ENCODE measurements around the gene SLIT3.

The SLIT3 gene

DNA sequence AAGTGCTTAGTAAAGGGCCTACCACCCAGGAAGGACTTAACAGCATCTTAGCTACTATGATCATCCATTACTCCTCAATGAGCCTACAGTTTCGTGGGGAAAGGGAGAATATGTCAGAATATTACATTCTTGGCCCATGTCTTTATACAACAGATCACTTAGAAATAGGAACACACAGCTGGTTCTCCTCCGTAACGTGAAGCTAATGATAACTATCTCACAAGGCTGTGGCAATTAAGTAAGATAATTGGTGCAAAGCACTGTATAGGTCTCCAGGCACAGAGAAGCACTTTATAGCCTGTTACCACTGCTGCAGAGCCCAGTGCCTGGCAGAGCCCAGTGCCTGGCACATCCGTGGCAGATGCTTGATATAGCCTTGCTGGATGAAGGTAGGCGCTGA, 347.6 kb downstream of the SLIT3 start:
- no peak for DNase-seq (ENCODE audit: low read depth)

DNA sequence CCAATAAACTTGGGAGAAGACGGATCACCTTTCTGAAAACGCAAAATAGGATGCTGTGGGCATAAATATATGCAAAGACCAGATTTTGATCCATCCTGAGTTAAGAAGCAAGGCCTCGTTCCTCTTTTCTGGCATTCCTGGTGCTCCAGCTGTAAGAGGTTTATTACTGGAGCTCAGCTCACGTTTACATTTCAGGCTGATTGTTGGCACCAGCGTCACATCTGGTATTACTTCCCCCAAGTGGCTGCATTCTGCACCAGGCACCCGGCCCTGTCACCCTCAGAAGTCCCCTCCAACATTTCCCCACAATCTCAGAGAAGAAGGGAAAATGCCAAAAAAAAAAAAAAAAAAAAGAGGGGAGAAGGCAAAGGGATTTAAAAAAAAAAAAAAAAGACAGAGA, 348.7 kb downstream of the SLIT3 start:
- DNase-seq (ENCODE audit: low read depth), result no peak

DNA sequence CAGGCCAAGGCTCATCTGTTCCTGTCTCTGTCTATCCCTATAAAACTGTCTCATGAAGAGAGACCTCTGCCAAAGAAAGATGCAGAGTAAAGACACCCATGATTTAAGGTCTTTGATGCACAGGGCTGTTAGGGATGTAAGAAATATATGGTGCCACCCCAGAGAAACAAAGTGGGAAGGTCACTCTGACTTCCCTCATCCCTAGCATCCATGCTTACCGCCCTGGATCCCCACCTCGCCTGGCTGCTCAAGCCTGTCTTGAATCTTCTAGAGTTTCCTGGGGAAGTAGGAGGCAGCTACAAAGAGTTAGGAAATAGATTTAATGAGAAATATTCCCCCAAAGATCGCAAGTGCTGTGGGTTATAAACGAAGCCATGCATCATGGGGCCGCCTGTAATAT, 349.2 kb downstream of the SLIT3 start:
- DNase-seq (ENCODE audit: low read depth), result no peak

DNA sequence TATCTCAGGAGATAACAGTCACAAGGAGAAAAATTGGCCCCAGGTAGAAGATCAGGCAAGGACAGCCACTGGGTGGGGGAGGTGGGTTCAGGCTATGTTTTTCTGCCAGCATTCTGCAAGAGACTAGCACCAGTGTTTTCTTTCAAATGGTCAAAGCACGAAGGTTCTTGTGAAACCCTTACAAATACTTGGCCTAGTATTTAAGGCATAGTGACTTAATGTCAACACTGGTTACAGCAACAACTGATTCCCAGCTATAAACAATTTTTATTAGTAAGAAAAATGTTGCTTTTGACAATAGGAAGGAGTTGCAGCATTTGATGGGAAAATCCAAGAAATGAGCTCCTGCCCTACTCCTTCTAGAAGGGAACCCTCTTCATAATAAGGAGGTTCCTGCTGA, 349.6 kb downstream of the SLIT3 start:
- DNase-seq (ENCODE audit: low read depth), result no peak

DNA sequence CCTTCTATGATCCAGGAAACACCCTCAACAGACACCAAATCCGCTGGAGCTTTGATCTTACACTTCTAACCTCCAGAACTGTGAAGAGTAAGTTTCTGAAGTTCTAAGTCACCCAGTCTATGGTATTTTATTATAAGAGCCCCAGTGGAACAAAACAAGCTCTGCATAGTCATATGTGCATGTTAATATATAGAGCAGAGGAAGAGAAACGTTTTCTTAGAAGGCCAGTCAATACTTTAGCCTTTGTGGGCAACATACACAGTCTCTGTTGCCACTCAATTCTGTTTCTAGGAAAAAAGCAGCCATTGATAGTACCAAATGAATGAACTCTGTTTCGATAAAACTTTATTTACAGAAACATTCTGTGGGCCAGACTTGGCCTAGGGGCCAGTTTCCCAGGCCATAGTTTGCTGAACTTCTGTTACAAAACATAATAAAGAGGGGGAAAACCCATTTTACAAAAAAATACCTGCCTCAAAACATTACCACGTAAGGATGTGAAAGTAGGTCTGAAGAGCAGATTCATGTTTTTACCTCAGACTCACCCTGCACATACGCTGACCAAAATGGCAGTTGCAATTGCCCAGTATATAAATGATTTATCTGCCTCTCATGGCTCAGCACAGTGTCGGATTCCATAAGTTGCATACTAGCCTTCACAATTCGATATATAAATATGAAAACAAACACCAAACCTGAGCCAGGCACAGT, 350.5 kb downstream of the SLIT3 start:
- no peak for DNase-seq (ENCODE audit: low read depth)

DNA sequence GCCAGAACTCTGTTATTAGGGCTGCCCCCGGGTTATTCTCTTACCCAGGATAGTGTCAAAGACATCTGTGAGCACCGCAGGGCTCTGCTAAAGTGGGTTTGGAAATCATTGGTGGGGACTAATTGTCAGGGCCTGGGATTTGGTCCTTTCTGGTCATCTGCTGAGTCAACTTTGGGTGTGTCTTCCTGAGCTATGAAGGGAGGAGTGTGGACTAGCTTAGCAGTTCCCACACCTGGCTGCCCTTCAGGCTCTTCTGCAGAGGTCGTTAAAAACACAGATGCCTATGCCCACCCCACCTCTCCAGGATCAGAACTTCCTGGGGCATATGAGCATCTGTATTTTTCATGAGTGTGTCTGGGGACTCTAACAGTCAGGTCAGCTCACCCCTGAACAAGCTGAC, 352.2 kb downstream of the SLIT3 start:
- no peak for DNase-seq (ENCODE audit: low read depth)

DNA sequence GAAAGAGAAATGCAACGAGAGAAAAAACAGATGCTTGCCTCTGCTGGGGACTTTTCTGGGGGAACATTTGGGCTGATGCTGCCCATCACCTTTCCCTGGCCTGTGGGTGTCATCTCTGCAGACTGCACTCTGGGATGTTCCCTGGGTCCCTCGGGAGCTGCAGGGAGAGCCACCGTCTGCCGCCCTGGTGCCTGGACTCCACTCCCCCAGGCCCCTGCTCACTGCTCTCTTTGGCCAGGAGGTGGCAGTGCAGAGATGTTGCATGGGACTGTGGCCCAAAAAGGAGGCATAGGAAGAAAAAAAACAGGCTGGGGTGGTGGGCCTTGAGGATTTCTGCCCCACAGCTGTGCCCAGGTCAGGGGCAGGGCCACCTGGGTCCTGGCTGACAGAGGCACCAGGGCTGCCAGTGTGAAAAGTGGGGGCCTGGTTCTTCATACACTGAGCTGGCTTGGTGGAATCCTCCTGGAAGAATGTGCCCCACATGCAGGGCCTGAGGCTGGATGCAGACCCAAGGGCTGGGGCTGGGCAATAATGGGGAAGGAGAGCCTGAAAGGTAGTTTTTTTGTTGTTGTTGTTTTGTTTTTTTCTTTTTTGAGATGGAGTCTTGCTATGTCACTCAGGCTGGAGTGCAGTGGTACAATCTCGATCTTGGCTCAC, 353.6 kb downstream of the SLIT3 start:
- DNase-seq (ENCODE audit: low read depth), result no peak

DNA sequence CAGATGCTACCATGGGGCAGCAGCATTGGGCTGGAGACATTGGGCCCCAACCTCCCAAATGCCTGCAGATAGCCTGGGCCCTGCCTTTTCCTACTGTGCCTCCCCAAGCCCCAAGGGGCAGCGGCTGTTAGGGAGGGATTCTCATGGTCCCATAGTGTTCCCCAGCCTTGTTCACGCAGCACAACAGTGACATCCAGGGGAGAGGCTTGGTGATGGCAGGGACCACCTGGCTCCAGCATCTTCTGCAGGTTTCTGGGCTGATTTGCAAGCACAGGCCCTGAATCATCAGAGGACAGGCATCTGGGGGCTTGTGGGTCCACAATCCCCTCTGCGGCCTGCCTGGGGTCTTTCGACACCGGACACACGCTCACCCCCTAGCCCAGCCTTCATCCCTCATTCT, 354.6 kb downstream of the SLIT3 start:
- no peak for DNase-seq (ENCODE audit: low read depth)

DNA sequence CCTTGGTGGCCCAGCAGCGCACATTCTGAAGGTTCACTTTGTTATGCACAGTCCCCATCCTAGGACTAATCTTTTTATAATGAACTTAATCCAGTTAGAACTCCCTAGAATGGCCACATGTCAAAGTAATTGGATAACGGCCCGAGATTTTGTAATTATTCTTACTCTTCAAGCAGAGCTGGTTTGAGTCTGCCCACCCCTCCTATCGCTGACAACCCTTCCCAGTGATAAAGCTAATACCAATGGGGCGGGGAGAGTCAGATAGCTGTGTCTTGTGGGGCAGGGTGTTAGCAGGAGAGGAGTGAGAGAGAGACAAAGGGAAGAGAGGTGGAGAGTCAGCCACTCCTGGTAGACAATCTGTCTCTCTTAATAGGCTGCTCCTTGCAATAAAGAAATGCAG, 356.9 kb downstream of the SLIT3 start:
- DNase-seq (ENCODE audit: low read depth), result no peak

- DNase-seq (ENCODE audit: low read depth), result no peak
Measured at GRCh38 chr5:168943091-168943884, 357.7 kb downstream of the SLIT3 start.

DNA sequence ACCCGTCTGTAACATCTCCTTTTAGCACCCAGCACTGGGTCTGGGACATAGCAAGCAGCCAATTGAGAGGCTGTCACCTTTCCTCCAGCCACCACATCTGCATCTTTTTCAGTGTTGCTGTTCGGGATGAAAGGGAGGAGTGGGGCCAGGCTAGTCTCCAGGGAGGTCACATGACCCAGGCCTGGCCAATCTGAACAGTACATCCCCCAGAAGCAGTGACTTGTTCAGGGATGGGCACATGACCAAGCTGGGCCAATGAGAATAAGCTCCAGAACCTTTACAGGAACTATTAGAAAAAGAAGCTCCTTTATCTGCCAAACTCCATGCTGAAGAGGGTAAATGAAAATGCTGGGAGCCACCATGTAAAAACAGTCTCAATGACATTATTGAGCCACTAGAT, 359.0 kb downstream of the SLIT3 start:
- DNase-seq (ENCODE audit: low read depth), result no peak

- DNase-seq (ENCODE audit: low read depth), result no peak
Measured at GRCh38 chr5:168940712-168941111, 360.2 kb downstream of the SLIT3 start.

- DNase-seq (ENCODE audit: low read depth), result no peak
Measured at GRCh38 chr5:168939887-168940544, 360.9 kb downstream of the SLIT3 start.

- DNase-seq (ENCODE audit: low read depth), result no peak
Measured at GRCh38 chr5:168939156-168939800, 361.7 kb downstream of the SLIT3 start.

DNA sequence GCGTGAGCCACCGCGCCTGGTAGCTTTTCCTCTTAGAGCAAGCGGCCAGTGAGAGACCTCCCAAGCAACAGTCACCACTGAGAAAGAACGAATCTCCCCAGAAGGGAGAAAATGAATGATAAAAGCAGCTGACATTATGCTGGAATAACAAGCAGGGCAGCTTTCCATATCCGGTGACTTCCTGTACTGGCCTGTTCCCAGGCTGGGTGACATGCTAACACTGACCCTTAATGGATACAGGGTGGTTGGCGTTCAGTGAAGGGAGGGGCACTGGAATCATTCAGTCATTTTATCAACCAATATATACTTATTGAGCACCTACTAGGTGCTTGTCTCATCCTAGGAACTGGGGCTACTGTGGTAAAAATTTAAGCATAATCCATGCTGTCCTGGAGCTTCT, 364.4 kb downstream of the SLIT3 start:
- DNase-seq (ENCODE audit: low read depth), result no peak

GRCh38 chr5:168935183-168935582, 365.8 kb downstream of the SLIT3 start:
- no peak for DNase-seq (ENCODE audit: low read depth)

DNA sequence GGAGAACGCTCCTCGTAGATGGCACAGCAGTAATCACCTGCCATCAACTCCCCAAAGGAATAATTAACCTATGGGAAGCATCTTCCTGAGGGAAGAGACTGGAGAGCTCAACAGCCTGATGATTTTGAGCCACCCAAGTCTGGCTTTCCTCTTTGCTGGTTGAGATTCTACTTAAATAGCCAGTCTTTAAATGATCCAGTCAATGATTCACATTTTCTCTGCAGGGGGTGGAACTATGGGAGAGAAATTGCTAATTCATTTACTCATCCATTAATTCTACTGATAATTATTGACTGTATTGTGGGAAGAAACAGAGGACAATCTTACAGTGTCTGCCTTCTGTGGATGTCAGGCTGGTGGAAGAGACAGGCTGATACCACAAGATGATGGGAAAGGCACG, 366.8 kb downstream of the SLIT3 start:
- DNase-seq (ENCODE audit: low read depth), result no peak

- no peak for DNase-seq (ENCODE audit: low read depth)
Measured at GRCh38 chr5:168932400-168933189, 368.3 kb downstream of the SLIT3 start.

DNA sequence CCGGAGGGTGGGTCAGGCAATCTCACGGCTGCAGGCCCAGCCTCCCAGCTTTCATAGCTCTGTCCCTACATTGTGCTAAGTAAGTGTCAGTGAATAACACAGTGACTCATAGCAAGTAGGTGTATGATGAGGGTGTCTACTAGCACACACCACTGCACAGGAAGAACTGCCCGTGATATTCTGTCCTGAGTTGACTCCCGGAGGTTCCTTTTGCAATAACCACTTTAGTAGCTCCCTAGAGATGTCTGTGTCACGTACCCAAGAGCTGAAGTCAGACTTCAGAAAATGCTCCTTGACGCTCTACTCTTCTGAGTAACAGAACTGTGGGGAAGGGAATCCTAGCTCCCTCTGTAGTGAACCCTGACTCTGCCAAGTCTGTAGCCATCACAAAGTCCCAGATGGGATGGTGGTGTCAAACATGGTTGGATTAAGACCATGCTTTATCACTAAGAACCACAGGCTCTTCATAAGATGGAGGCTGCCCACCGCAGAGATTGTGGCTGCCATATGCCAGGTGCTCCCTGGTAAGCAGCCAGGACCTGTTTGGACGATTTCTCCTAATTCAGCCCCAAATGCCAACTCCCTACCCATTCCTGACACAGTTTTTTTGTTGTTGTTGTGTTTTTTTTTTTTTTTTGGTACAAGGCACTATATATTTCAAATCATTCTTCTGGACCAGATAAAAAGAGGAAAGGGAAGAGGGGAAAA, 369.1 kb downstream of the SLIT3 start:
- no peak for DNase-seq (ENCODE audit: low read depth)

GRCh38 chr5:168929656-168930055, 371.3 kb downstream of the SLIT3 start:
- no peak for DNase-seq (ENCODE audit: low read depth)

- DNase-seq (ENCODE audit: low read depth), result no peak
Measured at GRCh38 chr5:168925160-168925559, 375.8 kb downstream of the SLIT3 start.
